ENCODE measurements around the gene BMP4. TPM values are rescaled to one million over a fixed set of nuclear protein-coding genes. Genes with fewer than 3 reads are reported as not detected.

Gene BMP4
- total and polyA plus RNA-seq, 10 of the 15 experiments (the other 5 are each of a cell fraction or from before 2014, with no cell fraction given), result 0.11 to 1.8 (median 0.60) TPM; not detected in 1

GRCh38 chr14:53979747-53980642 is 23.4 kb upstream of the BMP4 start:
- in situ Hi-C loops (cut with MboI) (no loop called here), intact Hi-C loops (cut with micrococcal nuclease; ENCODE audit: unreplicated experiment) (no loop called here)
- Histone ChIP-seq H3K36me3 (ENCODE audit: control insufficient read depth in 2 of 2, insufficient read depth in 2 of 2, low read length in 1 of 2) (no peaks in the 10 kb centered on the region), H2AFZ (ENCODE audit: control insufficient read depth, low read depth, low read length) (no peak overlapping the region), H3K4me3 (no peak overlapping the region), H3K4me2 (ENCODE audit: control insufficient read depth, insufficient read depth) (no peak overlapping the region), H3K79me2 (ENCODE audit: control insufficient read depth, insufficient read depth, low read length) (no peaks in the 10 kb centered on the region), H3K27ac (ENCODE audit: control insufficient read depth, insufficient read depth) (no peak overlapping the region), H4K20me1 (ENCODE audit: control insufficient read depth, insufficient read depth) (no peaks in the 10 kb centered on the region), H3K9me3 (replicated peaks; ENCODE audit: control insufficient read depth, insufficient read depth, low read length) (no peaks in the 10 kb centered on the region; the same call in 2 of the 3 replicates), H3K9ac (ENCODE audit: control insufficient read depth, insufficient read depth, low read length) (no peak overlapping the region), H3K27me3 (replicated peaks in 1 of 2; ENCODE audit: control insufficient read depth in 2 of 2, insufficient read depth in 2 of 2, low read length in 1 of 2) (no peaks in the 10 kb centered on the region), H3K4me1 (ENCODE audit: control insufficient read depth, insufficient read depth, low read length) (no peaks in the 10 kb centered on the region)
- no TSS peak for BruUV-seq (replicated peaks)
- TF ChIP-seq SRF (IDR thresholded peaks at IDR 0.05; ENCODE audit: low read depth in 2 of 2, low read length in 2 of 2), result no peak
- no peak for TF ChIP-seq TCF3 (IDR thresholded peaks at IDR 0.05; ENCODE audit: borderline replicate concordance, insufficient read depth, low read depth, low read length)
- TF ChIP-seq MXI1 (IDR thresholded peaks at IDR 0.05; ENCODE audit: low read depth, low read length), result no peak
- TF ChIP-seq CEBPB (IDR thresholded peaks at IDR 0.05; ENCODE audit: borderline replicate concordance in 1 of 2, low read depth in 2 of 2, low read length in 2 of 2), result no peak
- no peak for TF ChIP-seq NFYB (IDR thresholded peaks at IDR 0.05; ENCODE audit: insufficient read depth, low read depth, low read length)
- TF ChIP-seq BCLAF1 (IDR thresholded peaks at IDR 0.05), result no peak
- no peak for TF ChIP-seq IRF4 (IDR thresholded peaks at IDR 0.05; ENCODE audit: low read depth, low read length)
- TF ChIP-seq ZNF207 (IDR thresholded peaks at IDR 0.05; ENCODE audit: borderline replicate concordance), result no peak
- TF ChIP-seq NR2C2 (IDR thresholded peaks at IDR 0.05; ENCODE audit: borderline replicate concordance, control insufficient read depth, insufficient read length, low read depth), result no peak
- TF ChIP-seq WRNIP1 (IDR thresholded peaks at IDR 0.05; ENCODE audit: borderline replicate concordance, low read depth, low read length), result no peak
- no peak for TF ChIP-seq SP1 (IDR thresholded peaks at IDR 0.05; ENCODE audit: low read depth, low read length)
- TF ChIP-seq ZNF687 (IDR thresholded peaks at IDR 0.05), result no peak
- TF ChIP-seq POU2F2 (IDR thresholded peaks at IDR 0.05; ENCODE audit: borderline replicate concordance, low read depth, low read length), result no peak
- ChIA-PET POLR2A (no interaction called here), RAD21 (ENCODE audit: unreplicated experiment) (no interaction called here), SMC1A (ENCODE audit: uncharacterized antibody, unreplicated experiment) (interaction anchor here (0.8 kb wide), 1 partner anchor 433 kb away, joined by 3 read pairs; no protein-coding TSS in a partner anchor), CTCF (no interaction called here)
- ATAC-seq, result no peak
- no peak for FAIRE-seq
- DNase-seq (ENCODE audit: low read depth, low spot score), result no peak
- 23% methylated on average over 7 of the region's 7 CpGs for WGBS (ENCODE audit: insufficient coverage, insufficient replicate concordance, low lambda C conversion rate, missing lambda C conversion rate)

Data from GM12878 (cell line).